Measurements from ENCODE around the gene YWHAH.

Gene YWHAH

DNA sequence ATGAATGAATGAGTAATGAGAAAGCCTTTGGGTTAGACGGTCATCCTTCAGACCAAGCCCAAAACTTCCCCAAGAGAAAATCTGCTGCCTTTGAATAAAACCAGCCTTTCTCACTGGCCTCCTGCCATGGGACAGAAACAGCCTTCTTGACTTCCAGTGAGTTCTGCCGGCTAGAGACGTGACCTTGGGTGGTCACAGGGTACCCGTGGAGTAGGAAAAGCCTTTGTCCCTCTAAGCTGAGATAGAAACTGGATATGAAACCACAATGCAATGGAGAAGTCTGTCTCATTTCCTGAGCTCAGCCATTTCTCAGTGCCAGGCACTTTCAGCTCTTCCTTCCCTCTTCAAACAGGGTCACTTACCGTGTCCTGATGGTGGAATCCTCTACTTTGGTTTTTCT is 21.2 kb upstream of the YWHAH start:
- no peak for DNase-seq (ENCODE audit: low read depth)

DNA sequence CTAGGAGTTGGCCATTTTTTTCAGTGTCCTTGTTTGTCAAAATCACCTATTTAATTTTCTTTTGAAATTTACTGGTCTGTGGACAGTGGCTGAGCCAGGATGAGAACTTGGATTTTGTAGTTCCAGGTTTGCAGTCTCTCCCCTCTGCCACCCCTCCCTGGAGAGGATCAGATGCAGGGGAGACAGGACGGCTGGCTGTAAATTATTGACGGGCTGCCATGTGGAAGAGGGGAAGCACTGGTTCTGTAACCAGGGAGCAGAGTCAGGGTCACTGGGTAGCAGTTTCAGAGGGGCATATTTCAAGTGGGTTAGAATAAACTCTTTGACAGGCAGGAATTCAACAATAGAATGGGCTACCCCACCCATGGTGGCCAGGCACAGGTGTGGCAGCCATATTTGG is 20.6 kb upstream of the YWHAH start:
- no peak for DNase-seq (ENCODE audit: low read depth)

DNA sequence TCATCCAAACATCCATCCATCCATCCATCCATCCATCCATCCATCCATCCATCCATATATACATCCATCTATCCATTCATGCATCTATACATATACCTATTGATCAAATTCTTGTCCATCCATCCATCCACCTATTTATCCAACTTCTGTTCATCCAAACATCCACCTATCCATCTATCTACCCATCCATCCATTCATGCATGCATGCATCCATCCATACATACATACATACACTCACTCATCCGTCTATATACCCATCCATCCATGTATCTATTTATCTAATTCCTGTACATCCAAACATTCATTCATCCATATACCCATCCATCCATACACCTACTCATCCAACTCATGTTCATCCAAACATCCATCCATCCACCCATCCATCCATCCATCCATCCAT is 19.3 kb upstream of the YWHAH start:
- DNase-seq (ENCODE audit: low read depth) = no peak

DNA sequence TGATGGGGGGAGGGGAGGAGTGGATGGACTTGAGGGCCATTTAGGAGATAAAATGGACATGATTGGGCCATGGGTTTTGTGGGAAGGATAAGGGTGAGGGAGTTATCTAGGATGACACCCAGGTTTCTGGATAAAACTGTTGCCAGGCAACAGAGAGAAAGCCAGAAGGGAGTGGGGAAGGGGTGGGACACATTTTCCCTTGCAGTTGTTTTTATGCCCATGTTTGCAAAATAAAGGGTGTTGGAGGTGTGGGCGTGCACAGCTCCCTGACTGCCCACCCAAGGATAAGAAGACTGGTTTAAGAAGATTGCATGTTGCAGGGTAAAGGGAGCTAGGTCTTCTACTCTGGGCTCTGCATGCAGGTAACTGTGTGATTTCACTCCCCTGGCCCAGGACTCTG is 18.3 kb upstream of the YWHAH start:
- no peak for DNase-seq (ENCODE audit: low read depth)

DNA sequence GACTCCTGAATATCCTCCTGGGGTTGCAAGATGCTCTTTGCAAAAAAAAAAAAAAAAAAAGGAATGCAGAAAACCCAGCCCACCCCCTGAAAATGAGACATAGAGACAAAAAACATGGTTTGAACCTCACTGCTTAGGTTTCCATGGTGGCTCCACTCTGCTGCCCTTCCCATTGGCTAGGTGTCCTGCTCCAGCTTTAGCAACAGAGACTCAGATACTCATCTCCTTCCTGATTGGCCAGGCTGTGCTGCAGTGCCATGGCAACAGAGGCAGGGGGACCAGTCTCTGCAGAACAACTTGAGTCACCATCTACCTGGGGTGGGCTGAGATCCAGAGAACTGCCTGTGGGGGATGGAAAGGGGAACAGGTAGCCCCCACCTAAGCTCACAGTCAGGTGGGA is 17.4 kb upstream of the YWHAH start:
- DNase-seq (ENCODE audit: low read depth) = no peak

DNA sequence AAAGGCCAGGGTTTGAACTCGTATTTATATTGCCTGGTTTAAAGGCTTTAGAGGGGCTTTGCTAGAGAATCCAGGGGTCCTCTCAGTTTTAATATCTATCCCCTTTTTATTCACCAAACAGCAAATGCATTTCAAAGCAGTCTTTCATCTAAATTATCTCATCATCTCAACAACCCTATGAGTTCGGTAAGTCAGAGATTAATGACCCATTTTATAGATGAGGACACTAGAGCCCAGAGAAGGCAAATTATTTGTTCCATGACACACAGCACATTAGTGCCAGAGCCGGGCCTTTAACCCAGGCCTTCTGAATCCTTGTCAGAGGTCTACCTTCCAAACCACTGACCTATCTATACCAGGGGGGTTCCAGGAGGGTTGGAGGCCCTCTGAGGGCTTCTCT is 16.8 kb upstream of the YWHAH start:
- no peak for DNase-seq (ENCODE audit: low read depth)

DNA sequence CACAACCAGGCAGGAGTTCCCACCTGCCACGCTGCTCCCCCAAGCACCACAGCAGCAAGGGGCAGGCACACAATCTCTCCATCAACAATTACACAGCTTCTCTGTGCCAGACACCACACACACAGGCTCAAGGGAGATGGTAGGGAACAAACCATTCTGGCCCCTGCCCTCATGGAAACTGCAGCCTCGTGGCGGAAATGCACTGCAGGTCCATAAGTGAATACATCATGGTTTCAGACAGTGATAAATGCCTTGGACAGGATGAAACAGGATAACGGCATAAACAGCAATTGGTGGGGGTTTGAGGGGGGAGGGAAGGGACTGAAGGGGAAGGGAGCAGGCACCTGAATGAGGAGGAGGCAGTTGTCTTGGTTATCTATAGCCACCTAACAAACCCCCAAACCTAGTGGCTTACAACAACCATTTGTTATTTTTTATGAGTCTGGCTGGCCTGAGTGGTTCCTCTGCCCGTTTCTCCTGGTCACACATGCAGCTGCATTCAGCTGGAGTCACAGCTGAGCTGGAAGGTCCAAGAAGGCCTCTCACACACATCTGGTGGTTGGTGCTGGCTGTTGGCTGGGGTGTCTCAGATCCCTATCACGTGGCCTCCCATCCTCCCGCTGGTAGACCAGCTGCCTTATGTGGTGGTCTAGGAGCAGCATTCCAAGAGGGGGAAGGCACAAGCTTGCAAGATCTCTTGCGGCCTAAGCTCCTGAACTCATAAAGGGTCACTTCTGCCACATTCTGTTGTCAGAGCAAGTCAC is 15.0 kb upstream of the YWHAH start:
- DNase-seq (ENCODE audit: low read depth) = no peak

DNA sequence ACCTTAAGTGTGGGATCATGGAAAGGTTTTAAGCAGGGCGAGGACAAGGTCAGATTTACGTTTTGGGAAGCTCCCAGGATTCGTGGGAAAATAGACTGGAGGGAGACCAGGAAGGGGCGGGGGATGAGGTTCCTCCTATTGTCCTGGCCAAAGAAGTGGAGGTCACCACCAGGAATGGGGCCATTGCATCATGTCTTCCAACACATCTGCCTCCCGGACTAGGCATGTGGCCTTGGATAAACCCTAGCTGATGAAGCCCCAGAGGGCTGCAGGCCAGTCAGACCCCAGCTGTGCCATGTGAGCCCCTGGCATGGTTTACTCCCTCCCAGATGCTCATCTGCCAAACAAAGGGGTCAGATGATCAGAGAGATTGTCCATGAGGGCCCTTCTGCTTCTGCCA is 11.5 kb upstream of the YWHAH start:
- no peak for DNase-seq (ENCODE audit: low read depth)

DNA sequence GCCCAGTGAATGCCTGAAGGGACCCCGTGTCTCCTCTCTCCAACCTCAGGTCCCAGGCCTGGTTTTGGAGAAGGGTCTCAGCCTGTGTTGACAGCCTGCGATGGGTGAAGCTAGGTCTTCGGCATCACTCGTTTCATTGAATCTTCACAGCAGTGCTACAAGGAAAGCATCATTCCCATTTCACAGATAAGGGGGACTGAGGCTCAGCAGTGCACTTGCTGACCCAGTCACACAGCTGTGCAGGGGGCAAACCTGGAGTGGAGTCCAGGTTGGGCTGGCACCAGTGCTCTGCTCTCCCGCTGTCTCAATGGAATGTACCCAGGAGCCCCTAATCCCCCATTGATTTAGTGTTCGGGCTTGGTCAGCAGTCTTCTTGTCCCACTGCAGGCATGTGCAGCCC is 10.9 kb upstream of the YWHAH start:
- DNase-seq (ENCODE audit: low read depth) = no peak

DNA sequence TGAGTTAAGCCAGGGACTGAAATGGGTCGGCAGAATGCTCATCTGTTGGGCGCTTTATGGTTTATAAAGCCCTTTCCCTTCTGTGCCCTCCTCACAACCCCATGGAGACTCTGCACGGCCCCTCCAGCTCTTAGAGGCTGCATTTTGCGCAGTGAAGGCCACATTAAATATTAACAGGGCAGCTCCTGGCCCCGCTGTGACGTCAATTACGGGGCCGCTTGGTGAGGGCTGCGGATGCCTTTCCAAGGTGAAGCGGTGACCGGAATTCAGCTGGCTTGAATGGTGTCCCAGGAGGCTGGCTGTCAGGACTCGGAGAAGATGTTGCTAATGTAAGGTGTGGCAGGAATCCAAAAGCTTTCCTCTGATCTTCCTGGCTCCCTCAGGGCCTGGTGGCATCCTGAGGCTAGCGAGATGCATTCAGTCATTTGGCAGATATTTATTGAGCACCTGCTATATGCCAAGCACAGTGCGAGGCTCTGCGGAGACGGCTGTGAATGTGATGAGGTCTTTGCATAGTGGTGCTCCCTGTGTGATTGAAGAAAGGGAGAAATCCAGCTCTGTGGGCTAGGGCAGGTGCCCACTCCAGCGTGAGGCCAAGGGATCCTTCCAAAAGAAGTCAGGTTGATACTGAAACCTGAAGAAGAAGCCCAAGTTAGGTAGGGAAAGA is 10.4 kb upstream of the YWHAH start:
- no peak for DNase-seq (ENCODE audit: low read depth)

DNA sequence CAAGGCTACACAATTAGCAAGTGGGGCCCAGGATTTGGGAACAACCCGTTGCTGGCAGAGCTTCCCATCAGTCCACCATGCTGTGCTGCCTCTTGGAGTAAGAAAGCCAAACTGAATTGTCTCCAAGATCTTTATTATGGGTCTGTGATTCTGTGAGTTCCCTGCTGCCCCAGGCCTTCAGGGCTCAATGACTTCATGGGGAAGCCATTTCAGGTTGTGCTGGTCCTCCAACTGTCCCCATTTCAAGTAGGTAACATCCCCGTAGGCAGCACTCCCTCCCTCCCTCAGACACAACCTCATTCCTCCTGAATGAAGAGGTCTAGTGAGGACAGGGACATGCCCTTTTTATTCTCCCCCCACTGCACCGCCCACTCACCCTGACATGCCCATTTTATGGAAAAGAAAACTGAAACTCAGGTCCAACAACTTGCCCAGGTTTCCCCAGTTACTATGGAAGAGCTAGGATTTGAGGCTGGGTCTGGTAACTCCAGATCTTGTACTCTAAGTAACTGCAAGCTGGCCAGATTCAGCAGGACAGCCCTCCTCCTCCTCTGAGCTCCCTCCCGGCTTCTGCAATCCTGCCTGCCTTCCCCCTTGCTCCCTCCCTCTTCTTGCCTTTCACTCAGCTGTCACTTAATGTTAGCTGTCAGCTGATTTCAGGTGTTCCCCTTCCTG is 8.2 kb upstream of the YWHAH start:
- no peak for DNase-seq (ENCODE audit: low read depth)

DNA sequence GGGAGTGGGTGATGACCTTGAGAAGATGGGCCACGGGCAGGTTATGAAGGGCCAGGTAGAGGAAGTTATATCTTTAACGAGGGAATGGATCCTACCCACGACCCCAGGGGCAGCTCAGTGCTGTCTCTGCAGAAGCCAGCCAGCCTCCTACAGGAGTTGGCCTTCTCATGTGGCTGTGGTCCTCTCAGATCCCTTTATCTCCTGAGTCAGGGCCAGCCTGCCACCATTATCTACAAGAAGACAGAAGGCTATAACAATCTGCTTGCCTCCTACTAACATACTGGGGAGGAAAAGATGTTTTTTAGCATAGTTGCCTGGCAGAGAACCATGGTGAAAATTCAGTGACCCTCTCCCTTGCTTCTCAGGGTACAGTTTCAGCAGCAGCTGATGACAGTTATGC is 7.0 kb upstream of the YWHAH start:
- no peak for DNase-seq (ENCODE audit: low read depth)

DNA sequence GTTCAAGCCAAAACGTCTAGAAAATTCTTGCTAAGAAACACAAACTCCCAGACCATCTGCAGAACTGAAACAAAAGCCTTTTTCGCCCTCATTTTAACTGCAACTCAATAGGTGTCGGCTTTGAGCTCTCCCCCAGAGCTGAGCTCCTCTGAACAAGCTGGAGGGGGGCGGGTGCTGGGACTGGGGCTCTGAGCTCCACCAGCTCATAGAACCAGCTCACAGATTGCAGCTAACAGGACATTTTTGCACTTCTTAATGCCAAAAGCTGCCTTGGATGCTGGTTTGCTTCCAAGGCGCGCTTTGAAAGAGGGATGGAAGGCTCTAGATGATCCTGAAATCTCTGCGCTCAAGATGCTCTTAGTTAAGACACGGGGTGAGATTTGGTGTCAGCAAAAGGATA is 6.0 kb upstream of the YWHAH start:
- no peak for DNase-seq (ENCODE audit: low read depth)

DNA sequence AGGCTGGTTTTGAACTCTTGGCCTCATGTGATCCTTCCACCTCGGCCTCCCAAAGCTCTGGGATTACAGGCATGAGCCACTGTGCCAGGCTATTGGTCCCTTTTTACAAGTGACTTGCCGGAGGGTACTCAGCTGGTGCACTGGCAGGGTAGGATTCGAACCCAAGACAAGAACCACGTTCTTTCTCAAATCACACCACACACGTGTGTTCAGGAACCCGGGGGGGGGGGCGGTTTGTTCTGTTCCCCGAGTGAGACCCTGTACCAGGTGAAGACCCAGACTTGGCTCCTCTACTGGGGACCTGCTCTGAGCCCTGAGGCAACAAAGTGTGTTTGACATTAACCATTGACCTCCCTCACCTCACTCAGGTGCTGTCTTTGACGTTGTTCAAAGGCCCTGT is 3.8 kb upstream of the YWHAH start:
- DNase-seq (ENCODE audit: low read depth) = no peak

DNA sequence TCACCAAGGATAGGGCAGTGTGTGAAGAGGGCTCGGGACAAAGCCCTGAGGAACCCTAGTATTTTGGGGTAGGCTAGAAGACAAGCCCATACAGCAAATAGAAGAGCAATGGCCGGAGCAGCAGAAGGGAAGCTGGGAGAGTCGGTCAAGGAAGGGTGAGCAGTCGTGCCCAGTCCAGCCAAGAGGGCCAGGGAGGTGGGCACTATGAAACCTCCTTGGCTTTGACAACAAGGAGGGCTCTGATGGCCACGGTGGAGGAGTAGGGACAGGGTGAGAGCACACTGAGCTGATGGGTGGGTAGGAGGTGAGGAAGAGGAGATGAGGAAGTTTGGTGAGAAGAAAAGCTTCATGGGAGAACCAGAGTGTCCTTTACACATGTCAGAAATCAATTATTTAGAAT is 2.2 kb upstream of the YWHAH start:
- no peak for DNase-seq (ENCODE audit: low read depth)

DNA sequence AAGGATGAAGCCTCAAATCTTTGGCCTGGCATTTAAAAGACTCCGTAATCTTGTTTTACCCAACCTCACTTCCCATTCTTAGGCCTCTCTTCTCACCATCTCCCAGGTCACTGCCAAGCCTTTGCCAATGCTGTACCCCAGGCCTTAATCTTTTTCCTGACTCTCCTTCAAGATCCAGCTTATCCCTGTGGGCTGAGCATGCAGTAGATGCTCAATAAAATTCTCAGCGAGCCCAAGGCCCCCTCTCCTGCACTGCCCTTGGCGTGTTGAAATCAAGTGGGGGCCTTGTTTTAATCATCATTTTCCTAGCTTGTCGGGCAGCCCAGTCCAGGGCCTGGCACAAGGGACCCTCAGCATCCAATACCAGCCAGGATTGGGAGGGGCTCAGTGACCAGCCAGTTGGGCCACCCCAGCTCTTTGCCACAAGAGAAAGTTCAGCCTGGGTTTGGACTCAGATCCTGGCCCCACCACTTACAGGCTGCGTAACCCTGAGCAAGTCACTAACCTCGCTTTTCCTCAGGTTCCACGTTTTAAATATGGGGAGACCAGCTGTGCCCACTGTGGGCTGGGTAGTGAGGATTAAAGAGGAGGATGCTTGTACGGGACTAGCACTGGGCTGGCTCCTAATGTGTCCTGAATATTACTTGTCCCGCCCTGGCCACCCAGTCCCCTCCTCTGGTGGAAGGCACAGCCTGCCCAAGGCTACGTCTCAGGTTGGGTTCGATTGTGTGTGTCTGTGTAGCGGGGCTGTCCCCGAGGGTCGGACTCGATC is 943 bp upstream of the YWHAH start:
- no peak for DNase-seq (ENCODE audit: low read depth)

DNA sequence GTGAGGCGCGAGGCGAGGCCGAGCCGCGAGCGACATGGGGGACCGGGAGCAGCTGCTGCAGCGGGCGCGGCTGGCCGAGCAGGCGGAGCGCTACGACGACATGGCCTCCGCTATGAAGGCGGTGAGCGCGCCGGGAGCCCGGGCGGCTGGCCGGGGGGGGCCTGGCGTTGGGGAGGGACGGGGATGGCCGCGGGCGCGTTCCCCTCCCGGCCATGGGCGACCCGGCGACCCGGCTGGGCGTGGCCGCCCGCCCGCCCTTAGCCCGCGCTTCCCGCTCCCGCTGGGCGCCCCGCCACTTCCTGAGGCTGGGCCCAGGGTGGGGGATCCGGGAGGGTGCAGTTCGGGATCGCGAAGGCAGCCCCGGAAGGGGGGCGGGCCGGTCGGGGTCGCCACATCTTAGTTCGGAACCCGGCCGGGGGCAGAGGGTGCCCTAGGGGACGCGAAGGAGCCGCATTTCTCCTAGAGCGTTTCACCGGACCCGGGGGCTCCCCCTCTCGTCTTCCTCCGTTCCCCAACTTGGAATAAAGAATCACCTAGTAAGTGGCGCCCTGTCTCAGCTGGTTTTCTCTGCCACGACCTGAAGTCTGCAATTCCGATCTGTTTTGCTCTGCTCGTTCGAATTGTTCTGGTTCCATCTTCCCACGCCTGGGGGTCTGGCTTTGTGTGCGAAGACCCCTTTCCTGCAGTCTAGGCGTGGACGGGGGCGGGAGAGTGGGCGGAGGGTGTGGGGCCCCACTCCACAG is 536 bp downstream of the YWHAH start:
- no peak for DNase-seq (ENCODE audit: low read depth)

DNA sequence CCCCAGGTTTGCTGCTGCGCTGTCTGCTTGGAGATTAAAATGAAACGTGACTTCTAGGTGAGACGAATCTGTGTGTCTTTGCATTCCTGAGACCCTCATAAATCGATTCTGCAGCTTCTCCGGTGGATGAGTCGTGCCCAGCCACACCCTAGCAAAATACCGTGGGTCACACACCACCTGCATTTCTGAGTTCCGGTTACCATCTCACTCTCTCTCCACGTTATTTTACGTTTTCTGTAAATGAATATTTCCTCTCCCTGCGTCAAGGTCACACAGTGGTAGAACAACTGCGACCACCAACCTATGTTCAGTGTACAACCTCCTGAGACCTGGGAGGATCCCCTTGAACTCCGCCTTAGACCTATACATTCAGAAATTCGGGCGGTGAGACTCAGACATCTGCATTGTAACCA is 1.1 kb downstream of the YWHAH start:
- DNase-seq (ENCODE audit: low read depth) = no peak

DNA sequence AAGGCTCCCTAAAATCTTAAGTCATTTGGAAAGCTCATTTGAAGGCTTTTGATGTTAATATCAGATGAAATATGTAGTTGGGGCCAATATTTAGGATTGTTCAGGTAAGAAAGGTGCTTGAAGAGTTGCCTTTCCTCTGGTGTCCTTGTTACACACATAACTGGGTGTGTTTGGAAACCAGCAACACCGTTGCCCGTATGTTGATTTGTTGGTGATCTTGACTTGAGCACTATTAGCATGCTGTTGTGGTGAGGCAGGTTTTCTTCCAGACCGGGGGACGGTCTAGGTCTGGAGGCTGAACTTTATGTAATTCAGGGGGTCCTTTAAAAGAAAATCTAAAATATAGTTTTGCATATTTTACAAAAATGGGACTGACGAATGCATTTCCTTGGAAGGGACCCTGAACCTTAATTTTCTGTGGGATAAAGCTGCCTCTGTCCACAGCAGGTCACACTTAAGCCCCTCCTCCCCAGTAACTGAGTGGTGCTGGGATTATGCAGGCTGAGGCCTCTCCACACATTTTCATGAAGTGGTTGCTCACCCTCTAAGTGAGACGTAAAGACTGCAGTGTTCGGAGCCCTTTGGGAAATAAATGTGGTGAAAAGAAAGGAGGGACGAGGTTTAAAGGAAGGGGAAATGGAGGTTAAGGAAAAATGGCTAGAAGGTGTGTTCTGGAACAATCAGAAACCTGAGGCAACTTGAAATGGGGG is 1.8 kb downstream of the YWHAH start:
- DNase-seq (ENCODE audit: low read depth) = no peak

DNA sequence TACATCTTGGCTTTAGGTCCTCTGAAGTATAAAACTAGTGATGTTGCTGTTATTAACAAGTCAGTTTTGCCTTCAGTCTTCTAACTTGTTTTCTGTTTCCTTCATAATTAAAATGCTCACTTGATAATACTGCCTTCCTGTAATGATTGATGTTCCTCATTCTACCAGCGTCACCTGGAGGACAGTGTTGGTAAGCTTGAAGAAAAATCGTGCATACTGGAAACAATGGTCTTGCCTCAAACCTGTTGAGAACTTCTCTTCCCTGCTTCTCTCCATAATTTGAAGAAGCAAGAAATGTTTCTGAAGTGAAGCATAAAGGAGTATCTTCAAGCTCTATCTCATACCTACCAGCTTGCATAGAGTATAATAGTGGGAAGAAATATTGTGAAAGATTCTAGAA is 3.0 kb downstream of the YWHAH start:
- DNase-seq (ENCODE audit: low read depth) = no peak

DNA sequence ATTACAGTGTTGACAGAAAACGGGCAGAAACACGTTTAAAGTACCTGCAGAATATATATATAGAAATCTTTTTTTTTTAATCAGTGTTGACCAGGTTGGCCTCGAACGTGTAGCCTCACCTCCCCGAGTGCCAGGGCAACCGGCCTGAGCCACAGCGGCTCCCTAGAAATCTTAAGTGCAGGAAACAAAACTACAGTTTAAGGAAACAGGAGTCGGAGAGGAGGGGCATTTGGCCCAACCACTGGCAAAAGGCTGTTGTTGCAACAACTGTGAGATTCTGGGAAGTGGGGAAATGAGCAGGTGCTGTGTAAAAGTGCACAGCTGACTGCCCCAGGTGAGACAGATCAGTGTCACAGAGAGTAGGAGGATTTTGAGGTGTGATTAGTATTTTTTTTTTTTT is 3.7 kb downstream of the YWHAH start:
- DNase-seq (ENCODE audit: low read depth) = no peak
